RWPE1 (cell line): ENCODE measurements around the gene MYOZ3.
A peak's percentile ranks its signal among the peaks of the same experiment; 100 is the strongest.

ENCODE experiments used
- CTCF ChIA-PET: fragments of 350-600 bp; sonication (Branson Sonifier 250); formaldehyde crosslinking; extraction: SDS; loops from one replicate; lab custom pipeline; 2021; lab: Yijun Ruan, JAX
- POLR2A ChIA-PET: fragments of 400-600 bp; formaldehyde crosslinking; extraction: SDS; loops from one replicate; lab custom pipeline; 2020; ENCODE audit warnings: antibody characterized with exemption; ENCODE audit not compliant: low non-redundant PET; lab: Yijun Ruan, JAX
- DNase-seq: peaks from one replicate; pipeline ENCODE4 v3.0.0; 2012; ENCODE audit warnings: low spot score
- H3K27ac ChIP-seq: fragments of 450-650 bp; 2 replicates; pipeline ENCODE4 v1.5.1; 2017
- TF ChIP-seq, protein P1 (sequence below): fragments of 450-650 bp; conservative IDR thresholded peaks from 2 replicates; pipeline ENCODE4 v1.5.1; 2017; ENCODE audit warnings: low read depth, mild to moderate bottlenecking

The MYOZ3 gene

DNA sequence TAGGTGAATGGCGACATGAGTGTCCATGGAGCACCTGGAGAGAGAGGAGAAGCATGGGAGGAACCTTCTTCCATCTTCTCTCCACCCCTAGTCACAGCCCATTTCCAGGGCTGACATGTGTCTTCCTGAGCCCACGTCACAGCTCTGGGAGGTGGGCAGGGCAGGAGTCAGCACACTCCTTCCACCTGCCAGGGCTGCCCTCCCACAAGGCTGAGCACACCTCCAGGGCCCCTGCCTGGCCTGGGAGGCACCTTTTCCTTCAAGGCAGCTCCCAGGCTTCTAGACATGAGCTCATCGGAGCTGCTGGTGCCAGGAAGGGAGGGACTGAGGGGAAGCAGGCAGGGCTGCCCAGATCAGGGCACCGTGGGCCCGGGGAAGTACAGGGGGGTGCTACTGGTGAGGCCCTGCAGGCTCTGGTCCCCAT is 34.2 kb upstream of the MYOZ3 start:
- no peak for DNase-seq
- TF ChIP-seq, protein P1, sequence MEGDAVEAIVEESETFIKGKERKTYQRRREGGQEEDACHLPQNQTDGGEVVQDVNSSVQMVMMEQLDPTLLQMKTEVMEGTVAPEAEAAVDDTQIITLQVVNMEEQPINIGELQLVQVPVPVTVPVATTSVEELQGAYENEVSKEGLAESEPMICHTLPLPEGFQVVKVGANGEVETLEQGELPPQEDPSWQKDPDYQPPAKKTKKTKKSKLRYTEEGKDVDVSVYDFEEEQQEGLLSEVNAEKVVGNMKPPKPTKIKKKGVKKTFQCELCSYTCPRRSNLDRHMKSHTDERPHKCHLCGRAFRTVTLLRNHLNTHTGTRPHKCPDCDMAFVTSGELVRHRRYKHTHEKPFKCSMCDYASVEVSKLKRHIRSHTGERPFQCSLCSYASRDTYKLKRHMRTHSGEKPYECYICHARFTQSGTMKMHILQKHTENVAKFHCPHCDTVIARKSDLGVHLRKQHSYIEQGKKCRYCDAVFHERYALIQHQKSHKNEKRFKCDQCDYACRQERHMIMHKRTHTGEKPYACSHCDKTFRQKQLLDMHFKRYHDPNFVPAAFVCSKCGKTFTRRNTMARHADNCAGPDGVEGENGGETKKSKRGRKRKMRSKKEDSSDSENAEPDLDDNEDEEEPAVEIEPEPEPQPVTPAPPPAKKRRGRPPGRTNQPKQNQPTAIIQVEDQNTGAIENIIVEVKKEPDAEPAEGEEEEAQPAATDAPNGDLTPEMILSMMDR: no peak
- H3K27ac ChIP-seq: no peak overlapping the region
- ChIA-PET POLR2A (interaction anchor here (0.7 kb wide), 1 partner anchor 29 kb away, joined by 4 read pairs; no protein-coding TSS in a partner anchor), CTCF (no interaction called here)

DNA sequence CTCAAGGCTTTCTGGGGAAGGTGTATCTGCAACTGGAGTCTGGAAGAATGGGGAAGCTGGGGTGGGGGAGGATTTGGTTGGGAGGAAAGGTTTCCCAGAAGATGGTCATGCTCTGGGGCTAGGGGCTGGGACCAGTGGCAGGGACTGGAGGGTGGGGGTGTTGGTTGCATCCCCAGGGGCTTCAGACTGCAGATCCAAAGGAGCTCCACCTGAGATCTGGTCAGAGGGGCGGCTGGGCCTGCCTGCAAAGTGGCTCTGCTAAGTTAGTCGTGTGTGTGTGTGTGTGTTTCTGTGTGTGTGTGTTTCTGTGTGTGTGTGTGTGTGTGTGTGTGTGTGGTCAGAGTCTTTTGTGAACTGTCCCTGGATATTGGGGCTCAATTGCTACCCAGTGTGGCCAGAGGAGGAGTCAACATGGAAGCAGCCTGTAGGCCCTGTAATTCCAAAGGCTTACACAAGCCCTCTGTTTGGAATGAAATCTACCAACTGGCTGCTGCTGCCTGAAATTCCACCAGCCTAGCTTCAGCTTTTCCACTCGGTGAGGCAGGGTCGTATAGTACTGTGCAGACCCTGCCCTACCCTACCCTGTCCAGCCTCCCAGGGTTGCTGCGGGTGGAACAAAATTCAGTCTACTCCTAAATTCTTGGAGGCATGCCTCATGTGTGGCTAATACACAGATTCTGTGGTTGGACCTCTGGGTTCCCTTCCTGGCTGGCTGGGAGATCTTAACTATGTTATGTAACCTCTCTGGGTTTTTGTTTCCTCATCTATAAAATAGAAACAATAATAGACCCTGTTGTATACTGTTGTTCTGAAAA is 33.1 kb upstream of the MYOZ3 start:
- H3K27ac ChIP-seq: peak overlapping the region; percentile 34
- ChIA-PET POLR2A (no interaction called here), CTCF (interaction anchor here (0.6 kb wide), 1 partner anchor 10 kb away, joined by 3 read pairs; no protein-coding TSS in a partner anchor)
- TF ChIP-seq, protein P1: no peak
- DNase-seq: no peak

DNA sequence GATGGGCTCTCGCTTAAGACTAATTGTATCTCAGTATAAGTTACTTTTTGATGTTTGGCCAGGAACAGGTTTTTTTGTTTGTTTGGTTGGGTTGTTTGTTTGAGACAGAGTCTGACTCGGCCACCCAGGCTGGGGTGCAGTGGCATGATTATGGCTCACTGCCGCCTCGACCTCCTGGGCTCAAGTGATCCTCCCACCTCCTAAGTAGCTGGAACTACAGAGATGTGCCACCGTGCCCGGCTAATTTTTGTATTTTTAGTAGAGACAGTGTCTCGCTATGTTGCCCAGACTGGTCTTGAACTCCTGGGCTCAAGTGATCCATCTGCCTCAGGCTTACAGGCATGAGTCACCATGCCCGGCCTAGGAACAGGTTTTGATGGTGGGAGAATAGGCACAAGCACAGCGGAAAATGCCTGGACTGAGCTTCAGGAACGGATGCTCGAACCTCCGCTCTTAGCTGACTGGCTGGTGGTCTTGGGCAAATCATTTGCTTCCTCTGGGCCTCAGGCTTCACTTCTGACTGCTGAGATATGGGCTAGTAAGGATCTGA is 32.0 kb upstream of the MYOZ3 start:
- peak overlapping the region; percentile 2; the same call in 1 of the 2 replicates for H3K27ac ChIP-seq
- CTCF ChIA-PET: interaction anchor here (0.6 to 0.7 kb wide), 2 partner anchors 105 to 118 kb away, joined by 3 to 4 read pairs; no protein-coding TSS in a partner anchor
- POLR2A ChIA-PET: no interaction called here
- DNase-seq: no peak
- TF ChIP-seq, protein P1: no peak

DNA sequence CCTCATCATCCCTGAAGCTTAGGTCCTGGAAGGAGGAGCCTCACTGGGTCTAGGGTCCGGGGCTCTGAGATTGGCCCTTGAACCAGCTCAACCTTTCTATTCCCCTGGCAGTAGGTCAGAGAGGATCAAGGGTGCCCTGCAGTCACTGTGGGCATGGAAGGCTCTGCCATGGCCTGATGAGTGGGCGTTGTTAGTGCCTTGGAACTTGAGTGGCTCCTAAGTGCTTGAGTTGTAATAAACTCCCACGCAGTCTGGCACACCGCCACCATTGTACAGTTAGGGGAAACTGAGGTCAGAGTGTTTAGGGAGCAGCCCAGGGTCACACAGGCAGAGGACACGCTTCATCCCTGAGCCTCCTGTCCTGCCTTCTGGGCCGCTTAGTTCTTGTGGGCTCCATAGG is 31.0 kb upstream of the MYOZ3 start:
- H3K27ac ChIP-seq: no peak overlapping the region
- ChIA-PET CTCF (no interaction called here), POLR2A (no interaction called here)
- no peak for DNase-seq
- TF ChIP-seq, protein P1: no peak

DNA sequence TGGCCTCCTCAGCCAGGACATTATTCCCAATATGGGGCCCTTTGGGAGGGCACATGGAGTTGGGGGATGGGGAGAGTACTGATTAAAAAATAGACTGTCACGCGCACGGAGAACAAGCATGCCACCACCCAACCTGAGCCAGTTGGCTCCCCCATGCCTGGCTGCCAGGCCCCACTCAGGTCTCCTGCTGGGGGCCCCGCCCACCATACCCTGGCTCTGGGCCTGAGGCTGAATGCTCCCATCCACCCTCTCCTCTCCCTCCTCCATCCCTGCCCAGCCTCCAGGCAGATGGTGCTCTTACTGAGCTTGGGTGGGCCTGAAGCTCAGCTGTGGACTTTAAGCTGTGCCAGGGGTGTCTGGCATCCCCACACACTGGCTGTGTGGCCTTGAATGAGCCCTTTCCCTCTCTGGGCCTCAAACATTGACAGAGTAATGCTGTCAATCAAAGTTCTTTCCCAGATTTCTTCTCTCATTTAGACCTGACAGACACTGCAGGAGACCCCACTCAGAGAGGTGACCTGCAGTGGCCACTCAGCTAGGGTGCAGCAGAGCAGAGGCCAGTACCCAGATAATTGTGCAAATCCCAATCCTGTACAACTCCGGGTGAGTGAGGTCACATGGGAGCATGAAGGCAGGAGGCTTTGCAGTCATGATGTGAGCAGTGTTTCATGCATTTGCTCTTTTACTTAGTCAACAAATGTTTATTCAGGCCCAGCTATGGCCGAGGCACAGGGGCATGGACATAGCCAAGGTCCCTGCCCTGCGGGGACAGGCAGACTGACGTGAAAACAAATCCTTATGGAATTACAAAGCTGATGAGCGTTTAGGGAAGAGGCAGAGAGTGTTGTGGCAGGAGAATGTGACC is 30.4 kb upstream of the MYOZ3 start:
- POLR2A ChIA-PET: no interaction called here
- no peak for DNase-seq
- H3K27ac ChIP-seq: 0 out of 2 replicates have a peak overlapping the region, but pooled peaks have one; percentile 9
- CTCF ChIA-PET: interaction anchor here (0.5 to 0.8 kb wide), 5 partner anchors 29 to 203 kb away, joined by 3 to 5 read pairs (median 3); no protein-coding TSS in a partner anchor
- TF ChIP-seq, protein P1: no peak
